ENCODE results near the gene MMP11.
A peak's percentile ranks its signal among the peaks of the same experiment; 100 is the strongest.

The MMP11 gene

DNA sequence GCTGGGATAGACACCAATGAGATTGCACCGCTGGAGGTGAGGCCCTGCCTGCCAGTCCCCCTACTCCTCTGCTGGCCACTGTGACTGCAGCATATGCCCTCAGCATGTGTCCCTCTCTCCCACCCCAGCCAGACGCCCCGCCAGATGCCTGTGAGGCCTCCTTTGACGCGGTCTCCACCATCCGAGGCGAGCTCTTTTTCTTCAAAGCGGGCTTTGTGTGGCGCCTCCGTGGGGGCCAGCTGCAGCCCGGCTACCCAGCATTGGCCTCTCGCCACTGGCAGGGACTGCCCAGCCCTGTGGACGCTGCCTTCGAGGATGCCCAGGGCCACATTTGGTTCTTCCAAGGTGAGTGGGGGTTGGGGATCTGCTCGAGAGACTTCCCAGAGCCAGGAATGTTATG is 8.4 kb downstream of the MMP11 start:
- DNase-seq (ENCODE audit: low read depth) = no peak

GRCh38 chr22:23781511-23782183 is 9.0 kb downstream of the MMP11 start:
- no peak for DNase-seq (ENCODE audit: low read depth)

DNA sequence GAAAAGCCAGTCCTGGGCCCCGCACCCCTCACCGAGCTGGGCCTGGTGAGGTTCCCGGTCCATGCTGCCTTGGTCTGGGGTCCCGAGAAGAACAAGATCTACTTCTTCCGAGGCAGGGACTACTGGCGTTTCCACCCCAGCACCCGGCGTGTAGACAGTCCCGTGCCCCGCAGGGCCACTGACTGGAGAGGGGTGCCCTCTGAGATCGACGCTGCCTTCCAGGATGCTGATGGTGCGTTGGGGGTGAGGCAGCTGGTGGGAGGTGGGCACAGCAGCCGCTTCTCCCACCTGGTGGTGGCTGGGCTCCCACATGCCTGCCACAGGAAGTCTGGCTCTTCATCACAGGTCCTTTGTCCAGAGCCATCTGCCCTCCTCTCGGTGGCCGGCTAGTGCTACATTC is 9.6 kb downstream of the MMP11 start:
- DNase-seq (ENCODE audit: low read depth) = no peak

GRCh38 chr22:23782703-23783102 is 10.1 kb downstream of the MMP11 start:
- DNase-seq (ENCODE audit: low read depth) = no peak

DNA sequence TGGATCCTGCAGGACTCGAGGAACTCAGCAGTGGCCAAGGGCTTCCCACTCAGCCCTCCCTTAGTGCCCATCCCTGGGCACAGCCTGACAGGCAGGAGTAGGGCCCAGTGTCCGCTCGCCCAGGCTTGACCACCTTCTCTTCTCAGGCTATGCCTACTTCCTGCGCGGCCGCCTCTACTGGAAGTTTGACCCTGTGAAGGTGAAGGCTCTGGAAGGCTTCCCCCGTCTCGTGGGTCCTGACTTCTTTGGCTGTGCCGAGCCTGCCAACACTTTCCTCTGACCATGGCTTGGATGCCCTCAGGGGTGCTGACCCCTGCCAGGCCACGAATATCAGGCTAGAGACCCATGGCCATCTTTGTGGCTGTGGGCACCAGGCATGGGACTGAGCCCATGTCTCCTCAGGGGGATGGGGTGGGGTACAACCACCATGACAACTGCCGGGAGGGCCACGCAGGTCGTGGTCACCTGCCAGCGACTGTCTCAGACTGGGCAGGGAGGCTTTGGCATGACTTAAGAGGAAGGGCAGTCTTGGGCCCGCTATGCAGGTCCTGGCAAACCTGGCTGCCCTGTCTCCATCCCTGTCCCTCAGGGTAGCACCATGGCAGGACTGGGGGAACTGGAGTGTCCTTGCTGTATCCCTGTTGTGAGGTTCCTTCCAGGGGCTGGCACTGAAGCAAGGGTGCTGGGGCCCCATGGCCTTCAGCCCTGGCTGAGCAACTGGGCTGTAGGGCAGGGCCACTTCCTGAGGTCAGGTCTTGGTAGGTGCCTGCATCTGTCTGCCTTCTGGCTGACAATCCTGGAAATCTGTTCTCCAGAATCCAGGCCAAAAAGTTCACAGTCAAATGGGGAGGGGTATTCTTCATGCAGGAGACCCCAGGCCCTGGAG is 10.9 kb downstream of the MMP11 start:
- DNase-seq (ENCODE audit: low read depth) = no peak

DNA sequence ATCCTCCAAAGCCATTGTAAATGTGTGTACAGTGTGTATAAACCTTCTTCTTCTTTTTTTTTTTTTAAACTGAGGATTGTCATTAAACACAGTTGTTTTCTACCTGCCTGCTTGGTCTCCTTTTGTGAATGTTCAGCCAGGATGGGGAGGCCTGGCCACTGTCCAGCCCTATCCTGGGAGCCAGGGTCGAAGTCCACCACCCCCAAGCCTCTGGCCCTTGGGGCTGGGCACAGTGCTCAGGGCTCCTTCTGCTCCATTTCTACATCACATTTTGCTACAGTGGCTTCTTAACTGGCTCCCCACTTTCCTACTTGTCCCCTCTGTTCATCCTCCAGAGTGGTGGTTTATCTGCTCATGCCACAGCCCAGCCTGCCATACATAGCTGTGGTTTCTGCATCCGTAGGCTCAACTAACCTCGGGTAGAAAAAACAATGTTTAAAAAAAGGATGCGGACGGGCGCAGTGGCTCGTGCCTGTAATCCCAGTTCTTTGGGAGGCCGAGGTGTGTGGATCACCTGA is 11.6 kb downstream of the MMP11 start:
- no peak for DNase-seq (ENCODE audit: low read depth)

GRCh38 chr22:23786261-23786710 is 13.6 kb downstream of the MMP11 start:
- no peak for DNase-seq (ENCODE audit: low read depth)

DNA sequence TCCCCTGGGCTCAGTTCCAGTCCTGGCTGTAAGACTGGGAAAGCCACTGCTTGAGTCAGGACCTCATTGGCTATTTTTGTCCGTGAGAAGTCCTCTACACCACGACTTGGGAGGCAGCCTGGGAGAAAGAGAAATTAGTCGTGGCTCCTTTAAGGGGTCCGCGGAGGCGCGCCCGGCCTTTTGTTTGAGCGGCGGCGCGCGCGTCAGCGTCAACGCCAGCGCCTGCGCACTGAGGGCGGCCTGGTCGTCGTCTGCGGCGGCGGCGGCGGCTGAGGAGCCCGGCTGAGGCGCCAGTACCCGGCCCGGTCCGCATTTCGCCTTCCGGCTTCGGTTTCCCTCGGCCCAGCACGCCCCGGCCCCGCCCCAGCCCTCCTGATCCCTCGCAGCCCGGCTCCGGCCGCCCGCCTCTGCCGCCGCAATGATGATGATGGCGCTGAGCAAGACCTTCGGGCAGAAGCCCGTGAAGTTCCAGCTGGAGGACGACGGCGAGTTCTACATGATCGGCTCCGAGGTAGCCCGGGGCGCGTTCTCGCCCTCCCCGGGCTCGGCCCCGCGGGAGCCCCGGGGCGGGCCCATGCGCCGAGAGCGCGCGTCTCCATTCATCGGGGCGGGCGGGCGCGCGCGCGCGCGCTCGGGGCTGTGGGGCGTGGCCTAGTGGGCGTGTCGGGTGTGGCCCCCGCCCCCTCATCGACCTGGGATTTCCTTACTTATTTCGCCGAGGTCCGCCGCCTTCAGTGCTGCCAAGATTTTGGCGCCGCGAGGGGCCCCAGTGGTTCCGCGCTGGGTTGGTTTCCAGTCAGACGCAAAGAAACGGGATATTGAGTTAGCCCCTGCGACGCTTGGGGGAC is 14.3 kb downstream of the MMP11 start, which contains the start of gene SMARCB1:
SMARCB1 (plus strand) TSS at position 215 of the 848 bp plus-strand sequence; CDS start at position 419, 204 bp downstream.
- DNase-seq (ENCODE audit: low read depth) = peak; percentile 85

DNA sequence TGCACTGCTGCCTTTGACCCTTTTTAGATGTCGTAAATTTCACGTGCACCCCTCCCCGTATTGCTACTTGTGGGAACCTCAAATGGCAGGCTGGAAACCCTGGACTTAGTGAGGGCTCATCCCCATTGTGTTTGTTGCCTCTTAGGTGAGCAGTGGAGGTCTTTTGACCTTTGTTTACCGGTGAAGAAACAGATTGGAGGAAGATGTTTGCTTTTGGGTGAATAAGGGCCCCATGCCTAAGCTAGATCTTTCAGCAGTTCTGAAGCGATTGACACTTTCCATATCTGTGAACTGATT is 14.9 kb downstream of the MMP11 start:
- no peak for DNase-seq (ENCODE audit: low read depth)

GRCh38 chr22:23787910-23788309 is 15.3 kb downstream of the MMP11 start:
- DNase-seq (ENCODE audit: low read depth) = no peak

DNA sequence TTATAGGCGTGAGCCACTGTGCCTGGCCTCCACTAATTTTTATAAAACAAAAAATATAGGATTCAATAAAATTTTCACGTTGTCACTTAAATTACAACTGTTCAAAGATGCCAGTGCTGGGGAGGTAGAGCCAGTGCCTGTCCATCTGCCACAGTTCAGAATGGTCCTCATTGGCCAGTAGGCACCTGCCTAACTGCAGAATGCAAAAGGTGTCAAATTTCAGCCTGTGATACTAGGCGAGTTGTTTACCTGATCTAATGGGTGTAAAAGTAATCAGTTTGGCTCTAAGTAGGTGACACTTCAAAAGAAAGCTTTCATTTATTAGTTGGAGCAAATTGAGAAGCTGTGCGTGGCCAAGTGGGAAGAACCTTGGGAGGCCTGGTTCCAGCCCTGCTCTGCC is 16.5 kb downstream of the MMP11 start:
- DNase-seq (ENCODE audit: low read depth) = no peak

DNA sequence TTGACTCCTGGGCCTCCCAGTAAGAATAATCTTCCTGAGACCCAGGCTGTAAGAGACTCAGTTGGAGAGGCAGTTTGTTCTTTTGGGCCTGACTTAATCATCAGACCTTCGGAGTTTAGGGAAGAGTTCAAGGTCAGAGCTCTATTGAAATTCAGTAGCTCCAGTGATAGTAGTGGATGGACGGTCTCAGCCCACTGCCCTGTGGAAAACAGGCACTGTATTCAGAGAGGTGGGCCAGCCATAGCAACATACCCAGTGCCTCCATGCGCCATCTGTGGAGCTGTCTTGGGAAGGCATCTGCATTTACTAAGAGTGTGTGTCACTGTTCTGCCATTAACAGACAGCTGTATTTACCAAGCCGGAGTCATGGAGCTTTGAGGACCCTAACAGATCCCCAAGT is 17.0 kb downstream of the MMP11 start:
- DNase-seq (ENCODE audit: low read depth) = no peak

- DNase-seq (ENCODE audit: low read depth) = no peak
Measured at GRCh38 chr22:23790819-23791737, 18.4 kb downstream of the MMP11 start.

DNA sequence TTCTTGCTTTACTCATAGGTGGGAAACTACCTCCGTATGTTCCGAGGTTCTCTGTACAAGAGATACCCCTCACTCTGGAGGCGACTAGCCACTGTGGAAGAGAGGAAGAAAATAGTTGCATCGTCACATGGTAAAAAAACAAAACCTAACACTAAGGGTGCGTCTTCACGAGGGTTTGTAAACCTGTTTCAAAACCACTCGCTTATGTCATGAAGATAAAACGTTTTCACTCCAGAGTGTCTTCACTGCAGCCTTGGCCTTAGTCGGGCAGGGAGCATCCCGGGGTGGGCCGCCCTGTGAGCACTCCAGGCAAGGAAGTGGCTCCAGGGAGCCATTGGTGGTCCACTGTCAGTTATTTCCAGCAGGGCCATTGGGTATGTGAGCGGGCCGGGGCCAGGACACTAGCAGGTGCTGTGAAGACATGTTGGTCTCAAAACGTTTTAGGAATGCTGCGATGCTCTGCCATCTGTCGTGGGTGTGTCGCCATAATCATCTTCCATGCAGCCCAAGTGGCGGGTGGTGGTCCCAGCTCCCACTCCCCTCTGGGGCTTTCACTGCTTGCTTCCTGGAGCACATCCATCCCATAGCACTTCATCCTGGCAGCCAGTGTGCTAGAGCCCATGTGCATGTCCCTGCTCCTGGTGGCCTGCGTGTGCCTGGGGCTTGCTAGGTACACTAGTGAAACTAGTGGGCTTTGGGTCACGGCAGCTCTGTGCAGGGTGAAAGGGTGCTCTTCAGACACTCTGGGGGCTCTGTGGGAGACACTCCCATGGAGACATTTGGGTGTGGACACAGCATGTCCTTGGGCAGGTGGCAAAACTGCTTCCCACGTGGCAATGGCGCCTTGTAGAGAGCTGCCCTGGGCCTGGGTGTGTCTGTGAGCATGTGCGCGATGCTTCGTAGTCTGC is 19.3 kb downstream of the MMP11 start:
- no peak for DNase-seq (ENCODE audit: low read depth)

- DNase-seq (ENCODE audit: low read depth) = no peak
Measured at GRCh38 chr22:23793326-23793725, 20.7 kb downstream of the MMP11 start.

DNA sequence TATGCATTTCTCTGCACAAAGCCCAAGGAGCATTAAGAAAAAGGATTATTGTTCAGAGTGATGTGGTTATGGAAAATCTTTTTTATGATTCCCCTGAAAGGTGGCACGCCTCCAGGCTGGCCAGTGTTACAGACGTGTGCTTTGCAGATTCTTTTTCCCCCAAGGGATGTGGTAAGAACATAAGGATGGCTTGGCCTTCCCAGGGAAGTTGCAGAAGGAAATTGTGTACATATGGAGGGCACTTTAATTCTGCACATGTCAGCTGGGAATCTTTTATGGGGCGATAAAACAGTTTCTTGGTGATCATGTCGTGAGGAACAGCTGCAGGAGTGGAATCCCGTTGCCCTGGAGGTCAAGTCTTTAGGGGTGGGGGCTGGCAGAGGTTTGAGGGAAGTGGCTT is 23.8 kb downstream of the MMP11 start:
- no peak for DNase-seq (ENCODE audit: low read depth)

GRCh38 chr22:23800297-23801237 is 27.9 kb downstream of the MMP11 start:
- no peak for DNase-seq (ENCODE audit: low read depth)

- no peak for DNase-seq (ENCODE audit: low read depth)
Measured at GRCh38 chr22:23801238-23801821, 28.7 kb downstream of the MMP11 start.

Data from stimulated activated CD8-positive, alpha-beta memory T cell treated with anti-CD3 and anti-CD28 coated beads, Interleukin-12 subunit alpha, Interleukin-12 subunit beta, amount 100 ng/mL, for 1 hour (primary cell).